NCI-H146 treated with DMSO at 0.1 percent for 48 hours (cell line): ENCODE results near the gene ABCB4.
A peak's percentile ranks its signal among the peaks of the same experiment; 100 is the strongest.

Experiments used
- DNase-seq: peaks from one replicate; lab custom pipeline; 2025; ENCODE audit not compliant: unreplicated experiment; lab: John Stamatoyannopoulos, UW

Gene ABCB4

GRCh38 chr7:87475359-87476178 lies at the start of gene ABCB4:
Gene ABCB4, minus strand, starts transcription at chr7:87475680. Its CDS starts 215 bp downstream, at chr7:87475465.
- DNase-seq: no peak

GRCh38 chr7:87518735-87519134 lies 43.3 kb upstream of the ABCB4 start:
- no peak for DNase-seq

DNA sequence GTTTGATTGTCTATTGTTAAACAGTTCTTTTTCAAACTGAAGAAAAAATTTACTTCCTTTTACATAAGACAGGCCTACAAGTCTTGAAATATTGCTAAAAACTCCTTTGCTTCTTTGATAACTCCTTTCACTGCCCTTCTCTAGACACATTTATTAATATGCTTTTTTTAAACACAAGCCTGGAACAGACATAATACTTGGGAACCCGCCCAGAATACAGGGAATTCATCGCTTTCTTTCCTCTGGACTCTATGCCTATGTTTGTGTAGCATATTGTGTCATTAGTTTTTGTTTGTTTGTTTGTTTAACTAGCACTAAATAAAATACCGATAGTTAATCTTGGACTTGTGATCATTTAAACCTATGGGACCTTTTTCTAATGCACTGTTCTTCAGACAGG lies 42.4 kb upstream of the ABCB4 start:
- DNase-seq: no peak

DNA sequence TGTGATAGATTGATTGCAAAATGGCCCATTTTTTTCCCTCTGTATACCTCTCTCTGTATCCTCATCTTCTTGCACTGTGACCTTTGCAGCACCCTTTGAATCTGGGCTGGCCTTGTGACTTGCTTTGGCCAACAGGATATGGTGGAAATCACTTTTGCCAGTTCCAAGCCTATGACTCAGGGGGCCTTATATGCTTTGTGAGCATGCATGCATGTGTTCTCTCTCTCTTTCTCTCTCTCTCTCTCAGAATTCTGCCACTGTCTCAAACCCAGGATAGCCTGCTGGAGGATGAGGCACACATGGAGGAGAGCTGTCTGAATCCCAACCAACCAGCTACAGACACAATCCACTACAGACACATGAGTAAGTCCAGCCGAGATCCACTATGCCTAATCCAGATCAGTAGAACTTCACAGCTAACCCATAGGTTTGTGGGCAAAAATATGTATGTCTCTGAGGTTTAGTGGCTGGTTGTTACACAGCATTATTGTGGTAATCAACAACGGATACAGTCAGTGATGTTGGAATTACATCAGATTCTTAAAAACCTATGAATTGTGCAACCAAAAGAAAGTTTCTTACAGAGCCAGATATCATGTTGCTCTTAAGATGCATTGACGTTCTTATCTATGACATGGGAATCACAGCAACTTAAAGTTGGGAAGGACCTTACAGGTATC lies 41.8 kb upstream of the ABCB4 start:
- DNase-seq: no peak

GRCh38 chr7:87513735-87514335 lies 38.4 kb upstream of the ABCB4 start:
- no peak for DNase-seq

DNA sequence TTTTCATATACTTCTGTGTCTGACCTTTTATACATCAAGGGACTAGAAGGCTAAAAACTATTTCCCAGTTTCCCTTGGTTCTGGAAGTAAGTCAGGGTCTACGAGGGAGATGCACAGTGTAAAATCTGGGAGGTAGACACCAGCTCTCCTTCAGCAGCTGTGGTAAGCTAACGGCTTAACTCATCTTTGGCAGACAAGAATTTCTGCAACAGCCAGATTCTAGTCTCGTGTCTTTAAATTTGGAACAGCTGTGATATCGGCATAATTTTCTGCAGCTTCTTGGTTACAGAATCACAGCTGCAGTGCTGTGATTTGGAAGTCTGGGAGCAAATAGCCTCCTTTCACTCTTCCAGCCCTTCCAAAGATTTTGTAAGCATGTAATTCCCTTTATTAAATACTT lies 37.4 kb upstream of the ABCB4 start:
- DNase-seq: no peak

DNA sequence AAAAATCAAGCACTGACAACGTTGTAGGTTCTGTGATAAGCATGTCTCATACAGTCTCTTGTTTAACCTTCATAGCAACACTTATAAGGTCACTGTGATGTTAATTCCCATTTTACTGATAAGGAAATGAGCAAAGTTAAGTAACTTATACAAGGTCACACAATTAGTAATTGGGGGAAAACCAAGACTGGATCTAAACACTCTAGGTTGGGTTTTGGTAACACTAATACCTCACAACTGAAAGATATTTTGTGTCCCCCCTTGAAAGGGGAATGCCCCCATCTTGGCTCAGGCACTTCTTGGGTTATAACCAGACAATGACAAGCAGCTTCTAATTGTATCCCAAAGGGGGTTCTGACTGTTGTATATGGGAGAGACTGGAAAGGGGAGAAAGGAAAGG lies 36.0 kb upstream of the ABCB4 start:
- no peak for DNase-seq

DNA sequence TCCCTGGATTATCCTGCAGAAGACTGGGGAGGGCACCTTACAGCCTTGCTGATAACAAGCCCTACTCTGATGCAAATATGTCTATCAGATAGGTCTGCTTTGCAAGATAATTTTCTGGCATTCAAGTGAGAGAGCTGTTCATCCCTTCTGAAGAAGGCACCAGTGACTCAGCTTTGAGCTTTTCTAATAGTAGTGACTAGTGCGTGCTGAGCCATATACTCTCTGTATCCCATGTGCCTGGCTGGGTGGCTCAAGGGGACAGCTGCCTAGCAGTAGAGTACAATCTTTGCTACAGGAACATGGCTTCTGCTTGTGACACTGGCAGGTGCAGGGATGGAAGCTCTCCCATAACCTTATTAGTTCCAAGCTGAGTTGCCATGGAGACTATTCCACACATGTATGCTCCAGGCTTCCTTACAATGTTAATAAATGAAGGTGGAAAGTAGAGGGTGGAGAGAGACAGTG lies 35.0 kb upstream of the ABCB4 start:
- DNase-seq: peak; percentile 38

DNA sequence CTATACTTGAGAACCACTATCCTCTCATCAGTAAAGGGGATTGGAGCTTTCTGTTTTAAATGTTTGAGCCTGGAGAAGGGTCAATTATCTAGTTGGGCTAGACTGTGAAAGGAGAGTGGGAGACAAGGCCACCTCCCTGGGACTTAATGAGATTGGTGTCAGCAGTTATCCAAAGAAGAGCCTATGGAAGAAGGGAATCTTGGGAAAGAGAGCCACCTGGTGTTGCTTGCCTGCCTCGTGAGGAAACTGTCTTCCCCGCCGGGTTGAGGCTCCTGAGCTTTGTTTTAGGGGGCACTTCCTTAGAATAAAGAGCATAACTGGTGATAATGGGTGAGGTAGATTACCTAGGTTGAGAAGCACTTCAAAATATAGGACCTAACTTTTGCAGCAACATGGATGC lies 32.0 kb upstream of the ABCB4 start:
- DNase-seq: no peak

- no peak for DNase-seq
Measured at GRCh38 chr7:87506246-87507180, 31.0 kb upstream of the ABCB4 start.

GRCh38 chr7:87505557-87506245 lies 30.2 kb upstream of the ABCB4 start:
- DNase-seq: no peak

GRCh38 chr7:87505122-87505521 lies 29.6 kb upstream of the ABCB4 start:
- no peak for DNase-seq

DNA sequence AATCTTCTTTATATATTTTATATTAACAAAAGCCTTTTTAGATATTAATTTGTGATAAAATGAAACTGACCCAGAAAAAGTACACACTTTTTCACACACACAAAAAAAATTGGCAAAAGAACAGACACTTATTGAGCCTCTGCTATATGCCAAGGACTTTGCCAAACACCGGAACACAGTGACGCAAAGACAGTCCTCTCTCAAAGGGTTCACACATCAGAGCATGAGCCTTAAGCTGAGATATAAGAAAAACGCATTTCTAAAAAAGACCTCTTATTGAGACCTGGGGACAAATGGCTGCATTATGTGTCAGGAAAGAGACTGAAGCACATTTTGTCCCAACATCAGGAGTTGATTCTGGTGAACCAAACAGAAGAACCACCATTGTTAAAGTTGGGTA lies 24.0 kb upstream of the ABCB4 start:
- DNase-seq: no peak

- DNase-seq: no peak
Measured at GRCh38 chr7:87498893-87499292, 23.4 kb upstream of the ABCB4 start.

GRCh38 chr7:87497482-87497881 lies 22.0 kb upstream of the ABCB4 start:
- DNase-seq: no peak

- DNase-seq: no peak
Measured at GRCh38 chr7:87495366-87495765, 19.9 kb upstream of the ABCB4 start.

GRCh38 chr7:87494454-87494853 lies 19.0 kb upstream of the ABCB4 start:
- DNase-seq: no peak

DNA sequence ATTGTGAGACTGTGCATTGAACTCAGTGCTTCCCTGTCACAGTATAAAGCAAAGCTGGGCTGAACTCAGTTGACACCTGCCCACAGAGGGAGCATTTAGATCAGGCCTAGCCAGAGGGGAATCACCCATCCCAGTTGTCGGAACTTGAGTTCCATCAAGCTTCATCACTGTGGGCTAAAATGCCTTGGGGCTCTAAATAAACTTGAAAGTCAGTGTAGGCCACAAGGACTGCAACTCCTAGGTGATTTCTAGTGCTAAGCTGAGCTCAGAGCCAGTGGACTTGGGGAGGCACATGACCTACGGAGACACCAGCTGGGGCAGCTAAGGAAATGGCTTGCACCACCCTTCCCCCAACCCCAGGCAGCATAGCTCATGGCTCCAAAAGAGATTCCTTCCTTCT lies 7.7 kb upstream of the ABCB4 start:
- no peak for DNase-seq

- DNase-seq: no peak
Measured at GRCh38 chr7:87482115-87482514, 6.6 kb upstream of the ABCB4 start.

GRCh38 chr7:87480386-87480785 lies 4.9 kb upstream of the ABCB4 start:
- DNase-seq: no peak
